GM19452 (cell line): Measurements from ENCODE around the gene FAM83E.
"Not testable (repeated sequence)": the region's sequence is repeated elsewhere in the genome, so short reads cannot be mapped to it uniquely, and the experiment has no call there.

Source experiments
- ATAC-seq: cut with Tn5 transposase; IDR thresholded peaks from one replicate; pipeline ENCODE4 v1.9.1; 2021; ENCODE audit not compliant: unreplicated experiment

Gene FAM83E

DNA sequence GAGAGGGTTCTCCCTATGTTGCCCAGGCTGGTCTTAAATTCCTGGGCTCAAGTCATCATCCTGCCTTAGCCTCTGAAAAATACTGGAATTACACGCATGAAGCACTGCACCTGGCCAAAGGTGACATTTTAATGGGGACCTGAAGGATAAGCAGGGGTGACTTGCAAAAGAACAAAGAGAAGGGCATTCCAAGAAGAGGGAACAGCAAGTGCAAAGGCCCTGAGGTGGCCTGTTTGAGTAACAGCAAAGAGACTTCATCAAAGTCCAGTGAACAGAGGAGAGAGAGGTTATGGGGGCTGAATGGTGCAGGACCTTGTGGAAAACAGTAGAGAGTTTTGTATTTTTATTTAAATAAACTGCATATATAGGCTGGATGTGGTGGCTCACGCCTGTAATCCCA, 27.0 kb upstream of the FAM83E start:
- no peak for ATAC-seq

DNA sequence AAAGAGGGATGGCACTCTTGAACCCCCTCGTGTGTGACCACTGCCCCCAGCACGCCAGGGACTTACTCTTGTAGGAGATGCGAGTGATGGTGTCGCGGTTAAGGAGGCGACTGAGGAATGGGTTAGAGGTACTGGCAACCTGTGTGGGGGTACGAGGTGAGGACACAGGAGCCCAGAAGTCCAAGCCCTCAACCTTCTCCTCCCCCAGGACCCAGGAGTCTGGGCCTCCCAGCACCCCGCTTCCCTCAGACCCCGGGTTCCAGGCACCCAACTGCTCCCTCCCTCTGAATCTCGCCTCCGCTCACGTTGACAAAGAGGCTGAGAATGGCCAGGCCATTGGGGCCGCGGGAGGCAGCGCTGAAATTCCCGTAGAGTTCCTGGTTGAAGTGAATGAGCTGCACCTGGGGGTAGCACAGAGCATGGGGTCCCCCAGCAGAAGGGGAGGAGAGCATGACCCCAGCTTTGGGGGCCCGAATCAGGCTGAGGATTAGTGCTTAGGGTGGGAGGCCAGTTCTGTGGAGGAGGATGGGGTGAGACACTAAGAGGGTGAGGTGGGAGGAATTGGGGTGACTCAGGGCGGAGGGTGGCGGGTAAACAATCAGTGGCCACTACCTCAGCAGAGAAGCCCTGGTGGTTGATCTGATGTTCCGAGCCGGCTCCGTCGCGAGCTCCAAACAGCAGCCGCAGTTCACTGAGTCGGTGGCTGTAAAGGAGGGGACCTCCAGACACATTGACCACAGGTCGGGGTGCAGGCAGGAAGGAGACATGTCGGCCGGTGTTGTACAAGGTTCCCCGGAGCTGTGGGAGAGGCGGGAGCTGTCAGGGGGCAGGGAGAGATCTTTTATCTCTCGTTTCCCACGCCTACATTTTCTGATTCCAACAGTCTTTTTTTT, 24.9 kb upstream of the FAM83E start:
- no peak for ATAC-seq

DNA sequence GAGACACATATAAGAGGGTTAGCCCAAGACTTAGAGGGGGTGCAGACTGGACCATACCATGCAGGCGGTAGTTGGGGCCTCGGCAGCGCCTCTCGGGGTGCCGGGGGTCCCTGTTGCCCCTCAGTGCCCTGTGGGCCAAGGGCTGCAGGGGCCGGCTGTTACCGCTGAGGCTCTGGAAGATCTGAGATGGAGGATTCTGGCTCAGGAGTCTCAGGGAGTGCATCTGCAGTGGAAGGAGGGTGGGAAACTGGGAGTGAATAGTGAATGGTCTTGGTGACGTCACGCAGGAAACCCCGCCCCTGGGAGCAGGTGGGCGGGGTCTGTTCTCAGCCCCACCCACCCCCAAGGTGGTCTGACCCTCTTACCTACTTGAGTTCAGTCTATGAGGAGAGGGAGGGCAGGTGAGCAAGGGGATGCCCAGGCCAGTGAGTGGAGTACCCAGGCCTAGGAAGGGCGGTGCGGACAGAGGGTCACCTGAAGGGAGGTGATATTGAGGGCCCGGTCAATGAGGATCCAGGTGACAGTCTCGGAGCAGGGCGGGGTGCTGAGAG, 24.0 kb upstream of the FAM83E start:
- no peak for ATAC-seq

DNA sequence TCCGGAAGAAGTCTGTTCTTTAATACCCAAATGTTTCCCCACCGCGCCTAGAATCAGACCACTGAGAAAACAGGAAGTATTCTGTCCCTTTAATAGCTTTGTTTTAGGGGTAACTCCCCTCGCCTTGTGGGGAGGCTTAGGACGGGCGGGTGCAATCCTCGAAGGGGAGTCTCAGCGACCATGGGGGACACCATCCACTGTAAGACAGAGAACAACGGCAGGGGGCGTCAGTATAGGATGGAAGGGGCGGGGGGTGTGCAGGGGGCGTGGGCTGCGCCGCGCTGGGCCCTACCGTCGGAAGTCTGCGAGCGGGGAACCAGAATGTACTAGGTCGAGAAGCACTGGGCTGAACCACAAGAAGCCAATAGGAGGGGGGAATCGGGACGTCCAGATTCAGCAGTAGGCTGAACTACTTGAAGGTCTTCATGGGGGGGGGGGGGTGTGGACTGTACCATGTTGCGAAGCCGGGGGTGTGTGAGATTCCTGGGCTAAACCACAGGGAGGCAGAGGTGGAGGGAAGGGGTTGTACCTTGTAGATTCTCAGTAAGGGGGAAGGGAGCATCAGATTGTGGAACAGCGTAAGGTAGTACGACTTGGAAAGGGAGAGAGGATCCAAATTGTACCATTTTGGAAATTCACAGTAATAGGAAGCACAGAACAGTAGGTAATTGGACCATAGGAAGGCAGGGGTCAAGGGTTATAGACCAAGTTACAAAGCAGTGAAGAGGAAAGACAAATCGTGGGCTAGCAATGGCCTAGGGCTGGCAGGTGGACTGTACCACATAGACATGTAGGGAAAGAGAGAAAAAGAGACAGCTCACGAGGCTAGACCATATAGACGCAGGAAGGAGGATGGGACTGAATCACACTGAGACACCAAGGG, 23.3 kb upstream of the FAM83E start:
- peak; percentile 6 for ATAC-seq

DNA sequence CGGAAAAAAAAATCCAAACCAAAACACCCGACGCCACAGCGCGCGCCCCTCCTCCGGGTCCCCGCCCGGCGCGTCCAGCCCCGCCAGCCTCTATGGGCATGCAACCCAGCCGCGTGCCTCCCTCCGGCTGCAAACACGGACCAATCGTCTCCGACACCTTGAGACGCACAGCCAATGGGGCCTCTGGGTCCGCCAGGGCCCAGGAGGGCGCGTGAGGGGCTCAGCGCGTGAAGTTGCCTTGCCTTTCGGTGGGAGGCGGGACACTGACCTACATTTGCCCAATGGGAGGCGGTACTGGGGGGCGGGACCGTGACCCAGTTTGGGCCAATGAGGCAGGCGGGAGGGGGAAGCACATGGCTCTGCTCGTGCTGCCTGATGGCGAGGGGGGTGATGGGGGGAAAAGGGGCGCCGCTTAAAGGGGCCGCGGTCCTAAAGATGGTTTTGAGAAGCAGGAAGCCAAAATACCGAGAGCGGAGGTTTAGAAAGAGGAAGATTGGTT, 22.6 kb upstream of the FAM83E start:
- ATAC-seq = peak; percentile 71

DNA sequence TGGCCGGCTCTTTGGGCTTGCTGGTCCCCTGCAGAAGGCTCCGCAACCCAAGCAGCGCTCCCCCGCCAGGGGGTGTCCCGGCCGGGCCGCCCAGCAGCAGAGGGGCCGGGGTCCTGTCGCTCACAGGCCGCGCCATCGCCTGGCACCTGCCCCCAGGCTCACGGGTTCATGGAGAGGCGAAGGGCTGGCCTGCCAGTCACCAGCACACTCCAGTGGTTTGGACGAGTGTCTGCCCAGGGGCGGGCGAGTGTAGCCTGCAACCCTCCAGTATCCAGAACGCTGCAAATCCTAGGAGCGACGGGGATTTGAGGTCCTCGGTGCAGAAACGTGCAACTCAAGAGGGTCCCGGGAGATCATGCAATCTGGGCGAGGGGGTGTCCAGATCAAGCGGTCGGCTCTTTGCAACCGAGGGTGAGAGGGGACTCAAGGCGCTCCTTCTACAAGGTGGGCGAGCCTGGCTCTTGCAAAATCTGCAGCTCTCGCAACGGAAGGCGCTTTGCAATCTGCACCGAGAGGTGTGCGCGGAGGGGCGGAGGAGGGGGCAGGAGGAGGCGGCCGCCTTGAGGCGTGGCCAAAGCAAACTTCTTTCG, 22.1 kb upstream of the FAM83E start, which contains the start of gene DBP:
TSS of gene DBP (minus strand) at position 521 of the 590 bp plus-strand sequence. CDS start at position 136, 385 bp downstream.
- no peak for ATAC-seq

DNA sequence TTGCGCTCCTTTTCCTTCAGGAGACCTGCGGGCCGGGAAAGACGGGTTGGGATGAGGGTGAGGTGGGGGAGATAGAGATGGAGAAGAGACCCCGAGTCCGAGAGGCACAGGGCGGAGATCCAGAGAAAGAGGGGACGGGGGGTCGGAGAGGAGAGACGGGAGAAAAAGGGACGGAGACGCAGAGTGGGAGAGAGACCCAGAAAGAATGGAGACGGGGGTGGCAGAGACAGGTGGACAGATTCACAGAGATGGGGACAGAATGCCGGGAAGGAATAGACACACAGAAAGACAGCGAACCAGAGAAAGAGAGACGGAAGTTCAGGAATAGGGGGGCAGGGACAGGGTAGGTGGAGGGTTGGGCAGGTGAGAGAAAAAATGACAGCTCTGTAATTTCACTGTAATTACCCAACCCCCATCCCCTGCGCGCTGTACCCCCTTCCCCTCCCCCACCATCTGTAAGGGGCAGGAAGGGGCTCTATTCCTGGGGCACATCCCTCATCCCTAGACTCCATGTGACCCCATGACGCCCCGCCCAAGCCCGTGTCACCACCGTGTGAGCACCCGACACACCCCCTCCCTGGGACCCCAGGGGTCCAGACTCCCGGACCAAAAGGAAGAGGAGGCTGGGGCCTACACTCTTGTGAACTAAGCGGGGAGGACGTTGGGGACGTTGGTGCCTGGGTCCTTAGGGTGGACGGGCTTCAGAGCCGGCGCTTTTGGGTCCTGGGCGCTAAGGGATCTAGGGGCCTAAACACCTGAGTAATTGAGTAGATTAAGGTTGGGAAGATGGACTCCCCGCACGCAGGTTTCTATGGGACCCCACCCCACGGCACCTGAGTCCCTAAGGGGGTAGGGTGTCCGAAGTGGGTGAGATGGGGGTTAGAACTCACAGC, 21.3 kb upstream of the FAM83E start:
- ATAC-seq = no peak

DNA sequence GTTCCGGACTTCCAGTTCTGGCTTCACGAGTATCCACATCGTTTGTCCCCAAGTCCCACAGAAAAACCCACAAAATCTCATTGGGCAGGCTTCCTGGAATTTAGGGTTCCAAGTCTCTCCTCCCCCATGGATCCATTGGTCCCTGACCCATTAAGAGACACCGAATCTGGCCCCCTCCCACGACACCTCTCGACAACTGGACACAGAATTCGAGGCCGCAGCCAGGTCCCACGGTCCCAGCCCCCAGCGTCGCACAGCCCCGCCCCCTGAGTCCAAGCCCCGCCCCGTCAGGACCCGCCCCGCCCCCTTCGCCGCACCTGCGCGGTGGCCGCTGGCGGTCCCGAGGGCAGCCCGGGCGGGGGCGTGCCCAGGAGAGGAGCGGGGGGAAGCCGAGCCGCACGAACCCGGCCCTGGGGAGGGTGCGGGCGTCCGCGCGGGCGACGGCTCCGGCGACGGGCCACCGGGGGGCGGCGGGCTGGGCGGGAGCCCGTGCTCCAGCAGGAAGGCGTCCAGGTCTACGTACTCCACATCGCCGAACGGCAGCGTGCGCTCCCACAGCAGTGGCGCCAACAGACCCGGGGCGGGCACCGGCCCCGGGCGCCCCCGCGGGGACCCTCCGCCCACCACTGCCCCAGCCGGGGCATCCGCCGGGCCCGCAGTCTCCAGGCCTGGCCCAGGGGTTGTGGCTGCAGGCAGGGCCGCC, 20.5 kb upstream of the FAM83E start:
- no peak for ATAC-seq

DNA sequence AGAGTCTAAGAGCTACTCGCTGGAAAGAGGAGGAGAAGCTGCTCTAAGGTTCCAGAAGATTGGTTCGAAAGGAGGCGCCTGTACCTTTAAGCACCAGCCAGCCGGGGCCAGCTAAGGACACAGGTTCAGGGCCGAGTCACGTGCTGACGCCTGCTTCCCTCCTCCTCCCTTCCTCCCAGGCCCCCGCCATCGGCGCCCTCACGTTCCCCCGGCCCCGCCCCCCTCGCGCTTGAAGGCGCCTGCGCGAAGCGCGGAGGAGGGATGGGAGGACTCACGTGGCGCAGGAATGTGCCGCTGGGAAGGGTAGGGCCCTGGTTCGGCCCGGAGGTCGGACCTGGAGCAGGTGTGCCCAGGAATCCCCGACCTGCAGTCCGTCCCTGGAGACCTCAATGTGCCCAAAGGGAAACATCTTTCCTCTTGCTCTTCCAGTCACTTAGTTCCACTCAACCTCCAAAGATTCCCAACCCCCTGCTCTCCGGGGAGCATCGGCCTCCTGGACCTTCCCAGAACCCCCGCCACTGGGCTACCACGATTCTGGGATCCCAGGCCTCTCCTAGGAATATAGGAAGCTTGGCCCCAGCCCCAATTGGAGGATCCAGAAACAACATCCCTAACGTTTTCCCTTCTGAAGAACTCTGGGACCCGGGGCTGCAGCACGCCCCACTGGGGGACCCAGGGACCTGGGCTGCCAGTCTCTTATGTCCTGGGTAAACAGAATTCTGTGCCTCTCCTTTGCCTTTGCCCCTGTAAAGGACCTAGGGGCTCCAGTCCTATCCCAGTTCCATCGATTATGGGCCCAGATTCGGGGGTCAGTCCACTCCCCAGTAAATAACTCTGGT, 19.8 kb upstream of the FAM83E start:
- no peak for ATAC-seq

DNA sequence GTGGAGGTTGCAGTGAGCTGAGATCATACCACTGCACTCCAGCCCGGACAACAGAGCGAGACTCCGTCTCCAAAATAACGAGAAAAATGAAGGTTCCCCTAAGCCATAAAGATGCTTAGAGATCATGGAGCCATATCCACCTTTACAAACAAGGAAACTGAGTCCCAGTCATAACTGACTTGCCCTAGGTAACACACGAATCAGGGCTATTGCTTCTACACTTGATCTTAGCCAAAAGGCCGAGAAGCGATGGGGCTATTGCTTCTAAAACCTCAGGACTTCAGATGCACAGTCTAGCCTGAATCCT, 19.1 kb upstream of the FAM83E start:
- no peak for ATAC-seq

DNA sequence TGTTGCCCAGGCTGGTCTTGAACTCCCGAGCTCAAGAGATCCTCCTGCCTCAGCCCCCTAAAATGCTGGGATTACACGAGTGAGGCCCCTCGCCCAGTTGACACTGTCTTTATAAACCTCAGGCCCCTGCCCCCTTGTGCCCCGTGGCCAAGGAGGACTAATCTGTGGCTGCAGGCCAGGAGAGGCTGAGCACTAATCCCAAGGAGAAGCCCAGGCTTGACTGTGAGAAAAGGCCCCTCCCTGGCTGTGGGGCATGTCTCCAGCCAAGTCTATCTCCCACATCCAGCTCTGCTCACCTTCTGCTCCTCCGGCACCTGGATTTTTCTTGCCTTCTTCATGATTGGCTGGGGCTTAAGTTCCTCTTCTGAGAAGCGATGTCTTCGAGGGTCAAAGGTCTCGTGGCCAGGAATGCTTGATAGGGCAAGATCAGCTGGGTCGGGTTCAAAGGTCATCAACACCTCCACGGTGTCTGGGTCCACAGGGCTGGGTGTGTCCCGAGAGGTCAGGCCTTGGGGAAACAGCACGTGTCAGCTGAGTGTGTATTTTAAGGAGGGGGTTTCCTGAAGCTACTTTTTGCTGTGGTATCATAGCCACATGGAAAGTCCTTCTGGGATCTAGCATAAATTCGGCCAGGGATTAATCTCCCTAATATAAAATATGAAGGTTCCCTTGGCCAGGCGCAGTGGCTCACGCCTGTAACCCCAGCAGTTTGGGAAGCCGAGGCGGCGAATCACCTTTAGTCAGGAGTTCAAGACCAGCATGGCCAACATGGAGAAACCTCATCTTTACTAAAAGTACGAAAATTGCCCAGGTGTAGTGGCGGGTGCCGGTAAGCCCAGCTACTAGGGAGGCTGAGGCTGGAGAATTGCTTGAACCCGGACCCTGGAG, 18.5 kb upstream of the FAM83E start:
- no peak for ATAC-seq

DNA sequence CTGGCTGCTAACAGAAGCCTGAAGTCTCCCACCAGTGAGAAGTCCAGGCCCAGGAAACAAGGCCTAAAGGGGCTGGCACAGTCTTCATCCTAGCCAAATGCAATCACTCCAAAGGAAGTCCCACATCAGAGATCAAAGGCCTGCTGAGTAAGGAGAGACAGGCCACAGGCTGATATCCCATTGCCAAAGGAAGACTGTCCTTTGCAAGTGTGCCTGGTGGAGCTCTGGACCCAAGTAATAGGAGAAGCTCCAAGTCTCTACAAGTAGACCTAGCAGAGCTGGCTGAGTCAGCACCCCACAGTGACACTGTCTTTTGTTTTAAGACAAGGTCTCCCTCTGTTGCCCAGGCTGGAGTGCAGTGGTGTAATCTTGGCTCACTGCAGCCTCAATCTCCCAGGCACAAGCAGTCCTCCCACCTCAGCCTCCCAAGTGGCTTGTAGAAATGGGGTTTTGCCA, 17.8 kb upstream of the FAM83E start:
- ATAC-seq = no peak

DNA sequence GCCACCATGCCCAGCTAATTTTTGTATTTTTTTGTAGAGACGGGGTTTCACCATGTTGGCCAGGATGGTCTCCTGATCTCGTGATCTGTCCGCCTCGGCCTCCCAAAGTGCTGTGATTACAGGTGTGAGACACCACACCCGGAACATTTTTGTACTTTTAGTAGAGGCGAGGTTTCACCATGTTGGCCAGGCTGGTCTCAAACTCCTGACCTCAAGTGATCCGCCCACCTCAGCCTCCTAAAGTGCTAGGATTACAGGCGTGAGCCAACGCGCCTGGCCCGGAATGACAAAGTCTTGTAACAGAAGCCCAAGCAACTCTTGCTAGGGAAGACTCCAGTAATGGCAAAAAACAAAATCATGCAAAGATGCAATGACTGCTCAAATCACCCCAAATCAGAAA, 17.4 kb upstream of the FAM83E start:
- ATAC-seq = not testable (repeated sequence)

DNA sequence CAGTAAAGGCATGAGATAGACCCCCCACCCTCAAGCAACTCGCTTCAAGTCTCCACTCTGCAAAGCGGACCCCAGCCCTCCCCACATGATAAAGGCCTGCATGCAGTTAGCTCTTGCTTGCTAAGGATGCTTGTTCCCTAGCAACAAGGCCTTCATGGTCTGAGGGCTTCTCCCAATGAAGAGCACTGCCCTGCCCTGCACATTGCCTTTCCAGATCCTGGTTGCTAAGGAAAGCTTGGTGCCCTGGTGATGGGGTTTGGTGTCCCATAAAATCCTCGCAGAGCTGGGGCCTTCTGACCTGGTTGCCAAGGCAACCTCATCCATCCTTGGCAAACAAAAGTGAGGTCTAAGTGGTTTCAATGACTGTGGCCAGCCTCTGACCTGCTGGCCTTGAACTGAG, 16.3 kb upstream of the FAM83E start:
- no peak for ATAC-seq

DNA sequence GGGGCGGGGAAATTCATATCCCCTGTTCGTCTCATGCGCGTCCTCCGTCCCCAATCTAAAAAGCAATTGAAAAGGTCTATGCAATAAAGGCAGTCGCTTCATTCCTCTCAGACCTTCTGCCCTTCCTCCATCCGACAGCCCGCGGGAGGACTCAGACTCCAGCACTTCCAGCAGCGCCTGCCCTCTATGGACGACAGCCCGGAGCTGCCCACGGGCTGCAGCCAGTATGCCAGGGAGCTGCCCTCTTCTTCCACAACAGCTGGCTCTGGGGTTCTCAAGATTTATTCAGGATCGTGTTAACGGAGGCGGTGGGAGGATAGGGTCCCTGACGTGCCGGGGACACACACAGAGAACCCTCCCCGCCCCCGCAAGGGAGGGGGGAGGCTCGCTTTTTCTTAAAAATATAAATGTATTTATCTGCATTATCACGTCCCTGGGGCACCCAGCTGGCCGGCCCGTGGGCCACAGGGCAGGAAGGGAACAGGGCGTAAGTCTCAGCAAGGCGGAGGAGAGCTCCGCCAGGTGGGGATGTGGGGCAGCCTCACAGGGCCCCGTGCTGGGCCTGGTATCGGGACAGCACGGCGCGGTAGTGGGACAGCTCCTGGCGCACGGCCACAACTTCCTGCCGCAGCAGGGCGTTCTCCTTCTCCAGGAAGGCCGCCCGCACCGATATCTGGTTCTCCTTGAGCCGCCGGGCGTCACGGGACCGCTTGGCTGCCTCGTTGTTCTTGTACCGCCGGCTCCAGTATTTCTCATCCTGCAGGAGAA, 15.6 kb upstream of the FAM83E start:
- ATAC-seq = no peak

DNA sequence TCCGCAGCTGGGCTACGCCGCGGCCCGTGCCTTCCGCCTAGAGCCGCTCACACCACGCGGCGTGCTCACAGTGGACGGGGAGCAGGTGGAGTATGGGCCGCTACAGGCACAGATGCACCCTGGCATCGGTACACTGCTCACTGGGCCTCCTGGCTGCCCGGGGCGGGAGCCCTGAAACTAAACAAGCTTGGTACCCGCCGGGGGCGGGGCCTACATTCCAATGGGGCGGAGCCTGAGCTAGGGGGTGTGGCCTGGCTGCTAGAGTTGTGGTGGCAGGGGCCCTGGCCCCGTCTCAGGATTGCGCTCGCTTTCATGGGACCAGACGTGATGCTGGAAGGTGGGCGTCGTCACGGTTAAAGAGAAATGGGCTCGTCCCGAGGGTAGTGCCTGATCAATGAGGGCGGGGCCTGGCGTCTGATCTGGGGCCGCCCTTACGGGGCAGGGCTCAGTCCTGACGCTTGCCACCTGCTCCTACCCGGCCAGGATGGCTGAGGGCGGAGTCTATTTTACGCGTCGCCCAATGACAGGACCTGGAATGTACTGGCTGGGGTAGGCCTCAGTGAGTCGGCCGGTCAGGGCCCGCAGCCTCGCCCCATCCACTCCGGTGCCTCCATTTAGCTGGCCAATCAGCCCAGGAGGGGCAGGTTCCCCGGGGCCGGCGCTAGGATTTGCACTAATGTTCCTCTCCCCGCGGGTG, 14.9 kb upstream of the FAM83E start:
- no peak for ATAC-seq
